ENCODE measurements around the gene IMPACT.

IMPACT gene

GRCh38 chr18:24472591-24472990 lies 46.1 kb downstream of the IMPACT start:
- no peak for FAIRE-seq
- DNase-seq (ENCODE audit: extremely low spot score, insufficient read length, low read depth), result no peak

GRCh38 chr18:24474406-24474805 lies 47.9 kb downstream of the IMPACT start:
- FAIRE-seq (no peak), DNase-seq (ENCODE audit: extremely low spot score, insufficient read length, low read depth) (no peak)

DNA sequence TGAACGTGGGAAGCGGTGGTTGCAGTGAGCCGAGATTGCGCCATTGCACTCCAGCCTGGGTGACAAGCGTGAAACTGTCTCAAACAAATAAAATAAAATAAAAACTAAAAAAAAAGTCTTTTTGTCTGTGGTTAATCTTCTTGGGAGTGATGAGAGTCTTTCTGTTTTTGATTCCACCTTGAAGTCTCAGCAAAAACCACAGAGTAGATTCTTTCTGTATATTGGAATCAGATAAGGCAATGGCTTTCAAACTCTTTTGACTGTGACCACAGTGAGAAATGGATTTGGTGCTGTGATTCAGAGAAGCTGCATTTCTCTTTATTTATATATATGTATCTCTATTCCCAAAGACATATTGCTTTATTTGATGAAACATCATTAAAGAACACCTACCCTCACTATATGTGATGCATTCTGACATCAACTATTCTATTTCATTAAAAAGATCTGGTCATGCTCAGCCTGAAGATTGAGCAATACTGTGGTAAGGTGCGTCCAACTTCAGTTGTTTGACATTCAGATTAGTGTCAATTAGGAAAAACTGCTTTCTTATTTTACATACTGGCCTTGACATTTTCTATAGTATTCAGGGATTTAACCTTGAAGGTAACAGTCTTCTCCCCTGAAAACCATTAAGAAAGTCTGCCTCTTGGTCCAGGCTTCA lies 49.6 kb downstream of the IMPACT start:
- no peak for DNase-seq (ENCODE audit: extremely low spot score, insufficient read length, low read depth)
- FAIRE-seq, result no peak

DNA sequence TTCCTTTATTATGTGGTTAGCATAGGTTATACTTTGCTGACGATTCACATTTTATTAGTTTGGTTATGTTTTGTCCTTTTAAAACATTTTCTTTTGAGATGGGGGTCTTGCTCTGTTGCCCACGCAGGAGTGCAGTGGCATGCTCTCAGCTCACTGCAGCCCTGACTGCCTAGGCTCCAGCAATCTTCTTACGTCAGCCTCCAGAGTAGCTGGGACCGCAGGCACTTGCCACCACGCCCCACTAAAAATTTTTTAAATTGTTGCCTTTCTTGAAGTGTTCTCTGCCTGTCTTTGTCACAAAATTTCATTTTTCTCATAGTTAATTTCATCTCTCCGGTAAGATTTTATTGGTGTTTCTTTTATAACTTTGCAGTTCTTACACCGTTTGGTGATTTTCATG lies 52.9 kb downstream of the IMPACT start:
- DNase-seq (ENCODE audit: extremely low spot score, insufficient read length, low read depth), result no peak
- FAIRE-seq, result no peak

- FAIRE-seq (no peak), DNase-seq (ENCODE audit: extremely low spot score, insufficient read length, low read depth) (no peak)
Observed at GRCh38 chr18:24482821-24483220, 56.4 kb downstream of the IMPACT start.

DNA sequence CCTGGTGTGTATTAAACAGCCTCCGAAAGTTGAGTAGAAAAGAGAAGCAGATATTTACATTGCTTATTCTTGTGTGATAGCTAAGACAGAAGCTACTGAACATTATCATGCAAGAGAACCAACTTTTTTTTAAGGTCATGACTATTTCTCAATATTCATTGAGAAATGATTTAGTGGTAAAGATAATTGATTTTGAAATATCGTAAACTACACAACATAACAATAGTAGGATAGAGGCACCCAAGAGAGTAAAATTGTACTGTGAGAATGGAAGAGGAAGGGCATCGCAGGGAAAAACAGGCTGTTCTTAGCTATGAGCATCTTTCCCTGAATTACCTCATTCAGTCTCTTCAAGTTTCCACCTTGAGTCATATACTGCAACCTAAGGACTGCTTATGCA lies 59.2 kb downstream of the IMPACT start:
- FAIRE-seq (no peak), DNase-seq (ENCODE audit: extremely low spot score, insufficient read length, low read depth) (no peak)

DNA sequence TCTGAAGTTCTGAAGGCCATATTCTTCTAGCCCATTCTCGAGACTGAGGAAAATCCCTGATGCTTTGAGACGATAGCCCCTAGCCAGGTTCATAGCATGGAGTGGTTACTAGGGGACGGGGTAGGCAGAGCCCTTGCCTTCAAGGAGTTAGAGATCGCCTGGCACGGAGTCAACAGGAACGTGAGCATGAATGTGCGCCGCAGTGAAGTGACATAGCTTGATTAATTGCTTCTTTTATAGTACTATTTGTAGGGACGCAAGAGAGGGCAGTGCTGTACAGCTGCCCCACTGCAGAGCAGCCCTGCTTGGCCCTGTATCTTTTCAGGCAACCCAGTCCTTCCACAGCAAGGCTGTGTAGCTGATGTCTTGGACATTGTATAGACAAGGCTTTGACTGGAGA lies 60.2 kb downstream of the IMPACT start:
- no peak for DNase-seq (ENCODE audit: extremely low spot score, insufficient read length, low read depth)
- FAIRE-seq, result no peak

GRCh38 chr18:24488824-24489493 lies 62.5 kb downstream of the IMPACT start:
- FAIRE-seq, result peak; percentile 77
- DNase-seq (ENCODE audit: extremely low spot score, insufficient read length, low read depth), result peak; percentile 15

DNA sequence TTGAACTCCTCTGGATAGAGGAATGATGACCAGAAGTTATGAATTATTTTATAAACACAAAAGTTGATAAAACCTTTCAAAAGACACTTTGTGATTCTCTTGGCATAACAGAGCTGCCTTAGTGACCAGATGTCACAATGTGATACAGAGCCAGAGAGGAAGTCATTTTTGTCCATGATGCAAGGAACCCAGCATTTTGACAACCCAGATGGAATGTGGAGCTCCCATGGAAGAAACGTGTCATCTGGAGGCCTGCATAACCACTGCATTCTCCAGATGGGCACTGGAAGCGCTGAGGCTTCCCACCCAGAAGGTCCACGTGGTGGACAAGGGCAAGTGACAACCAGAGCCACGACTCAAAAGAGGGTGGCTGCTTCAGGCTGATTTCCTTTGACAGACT lies 64.1 kb downstream of the IMPACT start:
- no peak for DNase-seq (ENCODE audit: extremely low spot score, insufficient read length, low read depth)
- no peak for FAIRE-seq

GRCh38 chr18:24491927-24492834 lies 65.7 kb downstream of the IMPACT start:
- FAIRE-seq (peak; percentile 95), DNase-seq (ENCODE audit: extremely low spot score, insufficient read length, low read depth) (peak; percentile 25)

DNA sequence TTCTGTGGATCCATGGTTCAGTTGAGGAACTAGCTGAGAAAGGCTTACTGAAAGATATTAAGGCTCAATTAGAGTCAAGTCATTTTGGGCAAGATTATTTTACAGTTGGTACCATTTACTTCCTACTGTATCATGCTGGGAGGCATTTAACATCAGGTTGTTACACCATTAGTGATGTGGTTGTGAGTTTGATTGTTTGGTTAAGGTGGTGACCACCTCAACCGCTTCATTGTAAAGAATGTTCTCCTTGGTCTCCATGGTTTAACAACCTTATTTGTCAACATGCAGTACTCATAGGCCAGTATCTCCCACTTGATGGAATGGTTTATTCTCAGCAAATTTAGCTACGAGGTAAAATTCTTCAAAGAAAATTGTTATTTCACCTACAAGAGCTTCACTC lies 68.1 kb downstream of the IMPACT start:
- FAIRE-seq, result no peak
- DNase-seq (ENCODE audit: extremely low spot score, insufficient read length, low read depth), result no peak

GRCh38 chr18:24497031-24497754 lies 70.7 kb downstream of the IMPACT start:
- FAIRE-seq, result no peak
- no peak for DNase-seq (ENCODE audit: extremely low spot score, insufficient read length, low read depth)

GRCh38 chr18:24499814-24500213 lies 73.3 kb downstream of the IMPACT start:
- no peak for FAIRE-seq
- DNase-seq (ENCODE audit: extremely low spot score, insufficient read length, low read depth), result no peak

- DNase-seq (ENCODE audit: extremely low spot score, insufficient read length, low read depth) (no peak), FAIRE-seq (no peak)
Observed at GRCh38 chr18:24500217-24500616, 73.7 kb downstream of the IMPACT start.

- DNase-seq (ENCODE audit: extremely low spot score, insufficient read length, low read depth) (no peak), FAIRE-seq (no peak)
Observed at GRCh38 chr18:24500766-24501165, 74.3 kb downstream of the IMPACT start.

DNA sequence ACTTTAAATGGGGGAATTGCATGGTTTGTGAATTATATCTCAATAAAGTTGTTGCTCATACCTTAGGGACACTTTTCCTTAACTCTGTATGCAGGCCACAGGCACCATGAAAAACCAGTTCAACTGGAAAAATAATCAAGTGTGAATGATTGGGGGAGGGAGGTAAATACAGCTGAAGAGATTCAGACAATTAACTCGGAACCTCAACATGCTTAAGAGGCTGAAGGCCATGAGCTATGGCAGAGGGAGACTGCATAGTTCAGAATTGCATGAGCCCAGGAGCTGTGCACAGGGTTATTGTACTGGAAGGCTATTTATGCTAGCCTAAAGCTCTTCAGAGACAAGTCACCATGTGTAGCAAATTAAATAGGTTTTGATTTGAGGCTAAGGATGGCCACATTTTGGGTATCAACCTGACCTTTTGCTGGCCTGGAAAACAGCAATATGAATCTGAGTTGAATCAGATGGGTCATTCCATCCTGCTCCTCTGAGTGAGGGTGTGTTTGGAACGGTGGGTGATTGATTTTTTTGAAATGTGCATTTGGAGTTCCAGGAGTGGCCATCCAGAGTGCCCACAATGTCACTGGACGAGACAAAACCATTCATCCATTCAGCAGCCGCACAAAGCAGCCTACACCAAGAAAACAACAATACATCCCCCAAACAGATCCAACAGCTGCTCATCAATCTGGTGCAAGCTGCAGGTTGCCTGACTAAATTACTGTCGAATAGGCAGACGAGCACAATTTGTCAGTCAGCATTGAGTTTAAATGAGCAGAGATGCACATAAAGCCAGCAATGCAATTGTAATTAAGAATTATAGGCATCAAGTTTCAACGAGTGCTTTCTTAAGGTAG lies 76.4 kb downstream of the IMPACT start:
- DNase-seq (ENCODE audit: extremely low spot score, insufficient read length, low read depth) (no peak), FAIRE-seq (no peak)

Measured in GM18507 (cell line).